ENCODE results near the gene LRRTM2.

Gene LRRTM2

GRCh38 chr5:138853132-138853531 is 22.0 kb downstream of the LRRTM2 start:
- no peak overlapping the region for H3K4me3 ChIP-seq (ENCODE audit: low read depth, low read length)
- TF ChIP-seq CTCF (IDR thresholded peaks at IDR 0.05; ENCODE audit: borderline replicate concordance, insufficient read depth, low read depth, low read length) = no peak

- no peak for TF ChIP-seq CTCF (IDR thresholded peaks at IDR 0.05; ENCODE audit: borderline replicate concordance, insufficient read depth, low read depth, low read length)
- no peak overlapping the region for H3K4me3 ChIP-seq (ENCODE audit: low read depth, low read length)
Observed at GRCh38 chr5:138850865-138851435, 24.2 kb downstream of the LRRTM2 start.

GRCh38 chr5:138849882-138850281 is 25.3 kb downstream of the LRRTM2 start:
- no peak for TF ChIP-seq CTCF (IDR thresholded peaks at IDR 0.05; ENCODE audit: borderline replicate concordance, insufficient read depth, low read depth, low read length)
- no peak overlapping the region for H3K4me3 ChIP-seq (ENCODE audit: low read depth, low read length)

GRCh38 chr5:138849439-138849838 is 25.7 kb downstream of the LRRTM2 start:
- no peak overlapping the region for H3K4me3 ChIP-seq (ENCODE audit: low read depth, low read length)
- no peak for TF ChIP-seq CTCF (IDR thresholded peaks at IDR 0.05; ENCODE audit: borderline replicate concordance, insufficient read depth, low read depth, low read length)

- no peak overlapping the region for H3K4me3 ChIP-seq (ENCODE audit: low read depth, low read length)
- TF ChIP-seq CTCF (IDR thresholded peaks at IDR 0.05; ENCODE audit: borderline replicate concordance, insufficient read depth, low read depth, low read length) = no peak
Observed at GRCh38 chr5:138844812-138845513, 30.2 kb downstream of the LRRTM2 start.

- no peak for TF ChIP-seq CTCF (IDR thresholded peaks at IDR 0.05; ENCODE audit: borderline replicate concordance, insufficient read depth, low read depth, low read length)
- H3K4me3 ChIP-seq (ENCODE audit: low read depth, low read length) = no peak overlapping the region
Observed at GRCh38 chr5:138844125-138844461, 31.0 kb downstream of the LRRTM2 start.
